HL-60/S4 treated with phorbol 12-myristate 13-acetate at 8.2 ng/mL for 4 days and 3 days (cell line): ENCODE results near the gene MEGF9.
"Not testable (repeated sequence)": the region's sequence is repeated elsewhere in the genome, so short reads cannot be mapped to it uniquely, and the experiment has no call there.

Source experiments
- in situ Hi-C: fragments of 300-500 bp; cut with MboI; formaldehyde crosslinking; loops from 2 replicates; pipeline ENCODE4 v1.15.0; 2022; ENCODE audit warnings: low sequenced_read_pairs

The MEGF9 gene

GRCh38 chr9:120668399-120668798 lies 45.9 kb downstream of the MEGF9 start:
- in situ Hi-C loops: no loop called here

DNA sequence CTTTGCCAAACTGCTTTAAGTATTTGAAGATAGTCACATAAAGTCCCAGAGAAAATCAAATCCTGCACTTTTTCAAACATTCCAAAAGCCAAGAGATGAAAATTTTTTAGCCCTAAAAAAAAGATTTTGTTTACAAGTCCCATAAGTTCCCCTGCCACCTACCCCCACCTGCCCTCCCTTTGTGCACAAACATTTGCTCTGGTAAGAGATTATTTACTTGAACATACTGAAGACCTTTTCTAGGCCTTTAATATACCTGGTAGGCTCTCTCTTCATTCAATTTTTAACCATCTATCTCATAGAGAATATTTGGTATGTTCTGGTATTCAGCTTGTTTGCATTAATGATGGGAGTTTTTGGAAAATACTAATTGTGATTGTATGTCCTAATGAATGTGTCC lies 50.3 kb downstream of the MEGF9 start:
- in situ Hi-C loops: no loop called here

DNA sequence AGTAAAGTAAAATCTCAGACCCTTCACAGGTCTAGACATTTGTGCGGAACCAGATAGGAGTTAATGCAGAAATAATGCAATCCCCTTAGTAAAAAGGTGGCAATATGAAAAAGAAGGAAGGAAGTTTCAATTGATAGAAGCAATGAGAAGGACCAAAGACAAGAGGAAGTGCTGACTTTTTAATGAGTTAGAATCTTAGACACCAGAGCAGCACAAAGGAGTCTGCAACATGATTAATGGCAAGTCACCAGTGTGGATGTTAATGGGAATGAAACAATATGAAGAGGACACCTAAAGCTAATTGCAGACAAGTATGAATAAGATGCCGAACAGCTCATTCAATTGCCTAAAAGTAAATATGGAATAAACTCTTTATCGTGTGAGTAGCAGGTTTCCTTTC lies 50.9 kb downstream of the MEGF9 start:
- in situ Hi-C loops: no loop called here

GRCh38 chr9:120662513-120662912 lies 51.8 kb downstream of the MEGF9 start:
- in situ Hi-C loops: no loop called here

- in situ Hi-C loops: no loop called here
Observed at GRCh38 chr9:120659676-120660075, 54.6 kb downstream of the MEGF9 start.

DNA sequence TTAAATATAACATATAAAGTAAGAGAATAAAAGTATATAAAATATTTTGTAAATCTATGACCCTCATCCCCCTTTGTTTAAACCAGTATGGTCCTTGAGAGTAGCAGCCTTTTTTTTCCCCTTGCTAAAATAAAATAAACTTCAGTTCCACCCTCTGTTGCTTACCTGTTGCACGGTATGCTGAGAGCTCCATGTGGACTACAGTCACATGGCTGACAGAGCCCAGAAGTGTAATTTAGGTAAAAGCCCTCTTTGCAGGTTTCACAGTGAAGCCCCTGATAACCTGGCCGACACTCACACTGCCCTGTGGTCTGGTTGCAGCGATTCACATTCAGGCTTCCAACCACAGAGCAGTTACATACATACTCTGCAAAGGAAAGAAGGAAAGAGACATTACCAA lies 55.1 kb downstream of the MEGF9 start:
- in situ Hi-C loops: no loop called here

DNA sequence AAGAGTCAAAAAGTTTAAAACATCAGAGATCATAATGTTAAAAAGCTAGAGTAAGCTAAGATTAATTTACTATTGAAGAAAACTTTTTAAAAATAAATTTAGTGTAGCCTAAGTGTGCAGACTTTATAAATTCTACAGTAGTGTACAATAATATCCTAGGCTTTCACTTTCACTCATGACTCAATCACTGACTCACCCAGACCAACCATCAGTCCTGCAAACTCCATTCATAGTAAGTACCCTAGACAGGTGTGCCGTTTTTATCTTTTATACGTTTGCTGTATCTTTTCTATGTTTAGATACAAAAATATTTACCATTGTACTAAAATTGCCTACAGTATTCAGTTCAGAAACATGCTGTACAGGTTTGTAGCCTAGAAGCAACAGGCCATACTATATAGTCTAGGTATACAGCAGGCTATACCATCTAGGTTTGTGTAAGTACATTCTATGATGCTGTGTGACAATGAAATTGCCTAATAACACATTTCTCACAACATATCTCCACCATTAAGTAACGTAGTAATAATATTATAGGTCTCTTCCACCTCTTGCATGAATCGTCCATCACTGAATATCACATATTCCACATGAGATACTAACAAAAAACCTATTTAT lies 59.2 kb downstream of the MEGF9 start:
- in situ Hi-C loops: no loop called here

- in situ Hi-C loops: no loop called here
Observed at GRCh38 chr9:120654272-120654671, 60.0 kb downstream of the MEGF9 start.

DNA sequence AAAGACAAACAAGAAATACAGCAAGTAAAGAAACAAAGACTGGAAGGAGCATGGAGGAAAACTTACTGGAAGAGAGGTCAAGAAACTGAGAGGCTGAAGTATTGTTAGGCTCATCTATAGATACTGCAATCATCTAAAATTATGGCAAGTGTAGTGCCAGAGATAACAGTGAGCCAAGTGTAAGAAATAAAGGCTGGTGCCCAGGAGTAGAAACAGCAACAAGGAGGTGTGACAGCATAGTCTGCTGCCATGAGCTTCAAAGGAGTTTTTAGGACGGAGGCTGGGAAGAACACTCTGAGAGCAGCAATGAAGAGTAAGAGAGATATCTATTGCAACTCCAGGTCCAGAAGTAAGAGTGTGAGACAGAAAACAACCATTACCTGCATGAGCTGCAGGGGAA lies 60.5 kb downstream of the MEGF9 start:
- in situ Hi-C loops: no loop called here

GRCh38 chr9:120652934-120653333 lies 61.3 kb downstream of the MEGF9 start:
- in situ Hi-C loops: no loop called here

- in situ Hi-C loops: no loop called here
Observed at GRCh38 chr9:120650352-120650751, 63.9 kb downstream of the MEGF9 start.

- in situ Hi-C loops: no loop called here
Observed at GRCh38 chr9:120648581-120649197, 65.6 kb downstream of the MEGF9 start.

DNA sequence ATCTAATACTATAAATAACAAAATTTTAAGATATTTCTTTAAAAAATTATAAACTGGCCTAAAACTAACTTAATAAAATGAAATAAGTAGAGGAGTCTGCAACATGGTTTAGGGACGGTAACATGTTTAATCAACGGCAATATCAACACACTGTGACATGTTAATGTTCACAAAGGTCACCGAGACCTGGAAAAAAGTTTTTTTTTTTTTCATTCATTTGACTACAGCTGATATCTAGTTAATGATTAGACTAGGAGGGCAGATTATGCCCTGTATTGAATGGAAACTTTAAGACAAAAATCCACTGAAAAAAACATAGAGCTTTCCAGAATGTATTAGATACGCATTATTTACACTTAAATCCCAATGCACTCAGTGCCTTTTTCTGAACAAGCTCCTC lies 67.3 kb downstream of the MEGF9 start:
- in situ Hi-C loops: no loop called here

- in situ Hi-C loops: no loop called here
Observed at GRCh38 chr9:120645760-120646159, 68.5 kb downstream of the MEGF9 start.

DNA sequence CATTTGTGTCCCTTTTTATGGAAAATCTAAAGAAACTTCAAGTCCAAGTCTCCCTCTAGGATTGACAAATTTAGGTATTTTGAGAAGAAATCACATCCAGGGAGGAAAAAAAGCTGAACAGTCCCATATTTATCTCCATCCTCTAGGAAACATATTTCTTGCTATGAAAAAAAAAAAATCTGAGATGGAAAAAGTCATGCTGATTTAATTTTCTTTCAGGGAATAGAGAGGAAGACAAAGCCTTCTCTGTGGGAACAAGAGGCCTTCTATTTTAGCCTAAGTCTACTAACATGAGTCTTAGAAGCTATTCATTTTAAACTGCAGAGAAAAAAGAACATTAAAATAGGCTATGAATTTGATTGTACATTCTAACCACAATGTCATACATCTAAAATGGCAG lies 71.2 kb downstream of the MEGF9 start:
- in situ Hi-C loops: no loop called here

DNA sequence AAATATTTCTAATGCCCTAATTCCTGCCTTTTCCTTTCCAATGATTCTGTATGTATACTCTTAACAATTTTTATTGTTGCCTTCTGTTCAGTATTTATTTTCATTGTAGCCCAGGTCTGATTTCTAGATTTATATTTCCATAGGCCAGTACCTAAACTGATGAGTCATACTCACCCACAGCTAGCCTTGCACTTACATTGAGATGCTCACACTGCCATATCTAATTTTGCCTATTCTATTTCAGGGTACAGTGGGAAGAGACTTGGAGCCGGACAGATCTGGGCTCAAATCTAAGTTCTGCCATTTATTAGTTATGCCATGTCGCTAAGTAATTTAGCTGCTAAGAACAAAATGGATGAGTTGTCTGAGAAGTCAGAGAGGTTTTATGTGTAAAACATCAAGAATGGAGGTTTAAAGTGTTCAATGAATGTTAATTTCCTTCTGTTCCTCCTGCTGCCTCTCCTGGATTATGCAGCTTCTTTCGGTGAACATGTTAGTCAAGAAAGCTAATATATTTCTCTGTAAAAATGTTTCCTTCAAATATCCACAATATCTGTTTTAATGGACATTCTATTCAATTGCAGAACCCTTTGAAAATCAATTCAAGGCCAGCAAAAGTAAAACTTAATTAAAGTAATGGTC lies 72.0 kb downstream of the MEGF9 start:
- in situ Hi-C loops: no loop called here

- in situ Hi-C loops: not testable (repeated sequence)
Observed at GRCh38 chr9:120640874-120641273, 73.4 kb downstream of the MEGF9 start.

DNA sequence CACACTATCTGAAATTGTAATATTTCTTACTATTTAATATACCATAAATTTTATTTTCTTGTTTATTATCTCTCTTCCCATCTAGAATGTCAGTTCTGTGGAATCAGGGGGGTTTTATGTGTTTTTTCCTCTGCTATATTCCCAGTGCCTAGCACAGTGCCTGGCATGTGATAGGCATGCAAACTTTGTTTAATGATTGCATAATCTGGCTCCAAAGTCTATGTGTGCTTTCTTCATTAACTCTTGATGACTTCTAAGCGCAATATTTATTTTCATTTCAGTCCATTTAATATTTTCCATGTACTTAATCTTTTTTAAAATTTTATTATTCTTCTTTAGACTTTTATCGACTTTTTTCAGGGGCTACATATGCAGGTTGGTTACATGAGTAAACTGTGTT lies 73.9 kb downstream of the MEGF9 start:
- in situ Hi-C loops: no loop called here

DNA sequence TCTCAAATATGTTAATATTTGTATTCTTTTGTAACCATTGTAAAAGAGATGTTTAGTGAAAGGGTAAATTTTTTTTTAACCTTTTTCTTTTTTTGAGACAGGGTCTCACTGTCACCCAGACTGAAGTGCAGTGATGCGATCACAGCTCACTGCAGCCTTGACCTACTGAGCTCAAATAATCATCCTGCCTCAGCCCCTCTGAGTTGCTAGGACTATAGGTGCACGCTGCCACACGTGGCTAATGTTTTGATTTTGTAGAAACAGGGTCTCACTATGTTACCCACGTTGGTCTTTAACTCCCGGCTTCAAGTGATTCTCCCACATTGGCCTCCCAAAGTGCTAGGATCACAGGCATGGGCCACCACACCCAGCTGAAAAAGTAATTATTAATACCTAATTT lies 76.4 kb downstream of the MEGF9 start:
- in situ Hi-C loops: no loop called here

- in situ Hi-C loops: no loop called here
Observed at GRCh38 chr9:120636194-120636957, 77.9 kb downstream of the MEGF9 start.

DNA sequence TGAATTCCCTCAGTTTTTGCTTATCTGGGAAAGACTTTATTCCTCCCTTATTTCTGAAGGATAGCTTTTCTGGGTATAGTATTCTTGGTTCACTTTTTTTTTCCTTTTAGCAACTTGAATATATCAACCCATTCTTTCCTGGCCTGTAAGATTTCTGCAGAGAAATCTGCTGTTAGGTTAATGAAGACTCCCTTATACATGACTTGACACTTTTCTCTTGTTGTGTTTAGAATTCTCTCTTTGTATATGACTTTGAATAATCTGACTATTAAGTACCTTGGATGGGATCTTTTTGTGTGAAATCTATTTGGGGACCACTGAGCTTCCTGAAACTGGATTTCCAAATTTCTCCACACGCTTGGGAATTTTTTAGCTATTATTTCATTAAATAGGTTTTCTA lies 79.3 kb downstream of the MEGF9 start:
- in situ Hi-C loops: no loop called here

DNA sequence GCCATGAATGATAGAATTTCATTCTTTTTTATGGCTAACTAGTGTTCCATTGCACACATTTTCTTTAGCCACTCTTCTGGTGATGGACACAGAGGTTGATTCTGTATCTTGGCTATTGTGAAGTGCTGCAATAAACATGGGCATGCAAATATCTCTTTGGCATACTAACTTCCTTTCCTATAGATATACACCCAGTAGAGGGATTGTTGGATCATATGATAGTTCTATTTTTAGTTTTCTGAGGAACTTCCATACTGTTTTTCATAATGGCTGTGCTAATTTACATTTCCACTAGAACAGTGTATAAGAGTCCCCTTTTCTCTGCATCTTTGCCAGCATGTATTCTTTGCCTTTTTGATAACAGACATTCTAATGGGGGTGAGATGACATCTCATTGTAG lies 83.9 kb downstream of the MEGF9 start:
- in situ Hi-C loops: no loop called here
